ENCODE measurements around the gene ZFP3. TPM values are rescaled to one million over a fixed set of nuclear protein-coding genes. Genes with fewer than 3 reads are reported as not detected.
"Not testable (repeated sequence)": the region's sequence is repeated elsewhere in the genome, so short reads cannot be mapped to it uniquely, and the experiment has no call there.

Gene ZFP3
- total RNA-seq, 1 donor from 2014 or later, result 8.7 TPM

- DNase-seq (ENCODE audit: low spot score), result peak; percentile 4
Observed at GRCh38 chr17:5124896-5125295, 46.6 kb downstream of the ZFP3 start.

- peak; percentile 3 for DNase-seq (ENCODE audit: low spot score)
Observed at GRCh38 chr17:5126719-5127488, 48.6 kb downstream of the ZFP3 start.

GRCh38 chr17:5127910-5128309 is 49.6 kb downstream of the ZFP3 start:
- no peak for DNase-seq (ENCODE audit: low spot score)

- DNase-seq (ENCODE audit: low spot score), result peak; percentile 7
Observed at GRCh38 chr17:5128387-5128786, 50.1 kb downstream of the ZFP3 start.

- DNase-seq (ENCODE audit: low spot score), result peak; percentile 8
Observed at GRCh38 chr17:5128905-5129535, 50.8 kb downstream of the ZFP3 start.

- DNase-seq (ENCODE audit: low spot score), result peak; percentile 4
Observed at GRCh38 chr17:5129770-5130169, 51.5 kb downstream of the ZFP3 start.

GRCh38 chr17:5130261-5130660 is 52.0 kb downstream of the ZFP3 start:
- not testable (repeated sequence) for DNase-seq (ENCODE audit: low spot score)

GRCh38 chr17:5130687-5131086 is 52.4 kb downstream of the ZFP3 start:
- peak; percentile 6 for DNase-seq (ENCODE audit: low spot score)

GRCh38 chr17:5131146-5131715 is 53.0 kb downstream of the ZFP3 start:
- DNase-seq (ENCODE audit: low spot score), result peak; percentile 2

- peak; percentile 8 for DNase-seq (ENCODE audit: low spot score)
Observed at GRCh38 chr17:5131799-5132502, 53.7 kb downstream of the ZFP3 start.

- DNase-seq (ENCODE audit: low spot score), result peak; percentile 9
Observed at GRCh38 chr17:5132503-5133225, 54.4 kb downstream of the ZFP3 start.

GRCh38 chr17:5133311-5133710 is 55.0 kb downstream of the ZFP3 start:
- no peak for DNase-seq (ENCODE audit: low spot score)

GRCh38 chr17:5133961-5134360 is 55.7 kb downstream of the ZFP3 start:
- DNase-seq (ENCODE audit: low spot score), result peak; percentile 3

GRCh38 chr17:5134571-5134970 is 56.3 kb downstream of the ZFP3 start:
- peak; percentile 6 for DNase-seq (ENCODE audit: low spot score)

- DNase-seq (ENCODE audit: low spot score), result not testable (repeated sequence)
Observed at GRCh38 chr17:5135131-5135712, 57.0 kb downstream of the ZFP3 start.

- no peak for DNase-seq (ENCODE audit: low spot score)
Observed at GRCh38 chr17:5135726-5136579, 57.7 kb downstream of the ZFP3 start.

GRCh38 chr17:5136580-5137412 is 58.5 kb downstream of the ZFP3 start:
- not testable (repeated sequence) for DNase-seq (ENCODE audit: low spot score)

GRCh38 chr17:5137511-5138197 is 59.4 kb downstream of the ZFP3 start:
- DNase-seq (ENCODE audit: low spot score), result not testable (repeated sequence)

GRCh38 chr17:5138198-5138544 is 59.9 kb downstream of the ZFP3 start:
- DNase-seq (ENCODE audit: low spot score), result not testable (repeated sequence)

All from mucosa of gallbladder (tissue), 1 donor.